GM18498 (cell line): ENCODE results near the gene POLR2C.
"Not testable (repeated sequence)": the region's sequence is repeated elsewhere in the genome, so short reads cannot be mapped to it uniquely, and the experiment has no call there.

ENCODE experiments used
- ATAC-seq: cut with Tn5 transposase; IDR thresholded peaks from one replicate; pipeline ENCODE4 v1.9.1; 2021; ENCODE audit warnings: mild to moderate bottlenecking, moderate library complexity; ENCODE audit not compliant: unreplicated experiment

Gene POLR2C

GRCh38 chr16:57462209-57462977 lies at the start of gene POLR2C:
Gene POLR2C, plus strand, starts transcription at chr16:57462679. Its CDS starts 46 bp downstream, at chr16:57462725.
- peak; percentile 94 for ATAC-seq

GRCh38 chr16:57413301-57413730 lies 49.2 kb upstream of the POLR2C start:
- peak; percentile 68 for ATAC-seq

- no peak for ATAC-seq
These were observed 48.7 kb upstream of the POLR2C start for GRCh38 chr16:57413733-57414132.

DNA sequence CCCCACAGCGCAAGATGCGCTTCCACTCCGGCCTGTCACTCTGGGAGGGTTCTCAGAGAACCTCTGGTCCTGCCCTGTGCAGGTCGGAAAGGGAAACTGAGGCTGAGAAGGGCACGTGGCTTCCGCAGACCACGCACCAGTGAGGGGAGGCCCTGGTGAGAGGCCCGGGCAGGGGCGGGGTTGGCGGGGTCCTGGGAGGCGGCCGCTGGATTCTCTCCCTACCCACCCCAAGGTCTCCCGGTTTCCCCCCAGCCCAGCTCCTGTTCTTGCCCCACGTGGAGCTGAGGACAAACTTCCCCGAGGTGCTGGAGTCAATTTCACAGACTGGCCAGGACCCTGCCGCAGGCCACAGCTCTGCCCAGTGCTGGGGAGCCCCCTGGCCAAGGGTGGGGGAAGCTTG lies 46.4 kb upstream of the POLR2C start:
- ATAC-seq, result no peak

- ATAC-seq, result no peak
These were observed 43.0 kb upstream of the POLR2C start for GRCh38 chr16:57419506-57419905.

- no peak for ATAC-seq
These were observed 40.2 kb upstream of the POLR2C start for GRCh38 chr16:57422026-57422944.

- ATAC-seq, result no peak
These were observed 39.3 kb upstream of the POLR2C start for GRCh38 chr16:57423152-57423551.

DNA sequence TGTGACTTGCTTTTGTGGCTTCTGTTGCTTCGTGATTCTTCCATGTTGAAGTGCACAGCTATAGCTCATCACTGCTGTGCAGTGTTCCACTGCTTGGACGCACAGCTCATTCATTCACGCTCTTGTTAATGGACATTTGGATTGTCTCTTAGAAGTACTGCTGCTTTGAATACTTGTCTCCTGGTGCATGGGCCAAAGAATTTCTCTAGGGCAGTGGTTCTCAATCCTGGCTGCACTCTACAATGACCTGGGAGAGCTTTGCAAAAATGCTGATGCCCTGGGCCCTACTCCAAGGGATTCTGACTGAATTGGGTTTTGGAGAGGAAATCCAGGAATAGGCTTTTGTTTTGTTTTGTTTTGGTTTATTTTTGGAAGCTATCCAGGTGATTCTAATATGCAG lies 37.9 kb upstream of the POLR2C start:
- no peak for ATAC-seq

- ATAC-seq, result no peak
These were observed 36.1 kb upstream of the POLR2C start for GRCh38 chr16:57426356-57426755.

GRCh38 chr16:57427307-57427706 lies 35.2 kb upstream of the POLR2C start:
- no peak for ATAC-seq

DNA sequence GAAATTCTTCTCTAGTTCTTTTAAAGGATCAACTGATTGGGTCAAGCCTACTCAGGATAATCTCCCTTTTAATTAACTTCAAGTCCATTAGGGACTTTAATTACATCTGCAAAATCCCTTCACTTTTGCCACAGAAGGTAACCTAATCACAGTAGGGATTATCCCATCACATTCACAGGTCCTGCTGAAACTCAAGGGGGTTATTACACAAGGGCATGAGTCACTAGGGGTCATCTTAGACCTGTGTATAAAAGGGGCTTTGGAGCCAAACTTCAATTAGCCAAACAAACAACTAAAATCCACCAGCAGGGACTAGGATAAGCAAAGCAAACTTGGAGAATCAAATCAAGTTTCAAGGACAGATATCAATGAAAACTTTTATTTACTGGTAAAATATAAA lies 34.7 kb upstream of the POLR2C start:
- ATAC-seq, result no peak

DNA sequence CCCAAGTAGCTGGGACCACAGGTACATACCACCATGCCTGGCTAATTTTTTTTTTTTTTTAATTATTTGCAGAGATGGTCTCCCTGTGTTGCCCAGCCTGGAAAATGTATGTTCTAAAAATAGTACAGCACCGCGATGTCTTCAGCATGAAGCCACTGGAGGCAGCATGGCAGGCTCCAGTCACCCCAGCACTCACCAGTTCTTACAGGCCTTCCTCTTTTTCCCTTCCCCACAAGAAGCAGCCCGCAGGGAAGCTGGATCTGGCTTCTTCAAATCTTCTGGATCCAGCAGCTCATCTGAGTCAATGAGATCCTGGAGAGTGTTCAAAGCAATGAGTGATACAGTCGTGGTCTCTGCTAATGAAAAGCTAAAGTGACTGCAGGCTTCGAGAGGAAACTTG lies 31.5 kb upstream of the POLR2C start:
- no peak for ATAC-seq

- no peak for ATAC-seq
These were observed 30.0 kb upstream of the POLR2C start for GRCh38 chr16:57432505-57432904.

DNA sequence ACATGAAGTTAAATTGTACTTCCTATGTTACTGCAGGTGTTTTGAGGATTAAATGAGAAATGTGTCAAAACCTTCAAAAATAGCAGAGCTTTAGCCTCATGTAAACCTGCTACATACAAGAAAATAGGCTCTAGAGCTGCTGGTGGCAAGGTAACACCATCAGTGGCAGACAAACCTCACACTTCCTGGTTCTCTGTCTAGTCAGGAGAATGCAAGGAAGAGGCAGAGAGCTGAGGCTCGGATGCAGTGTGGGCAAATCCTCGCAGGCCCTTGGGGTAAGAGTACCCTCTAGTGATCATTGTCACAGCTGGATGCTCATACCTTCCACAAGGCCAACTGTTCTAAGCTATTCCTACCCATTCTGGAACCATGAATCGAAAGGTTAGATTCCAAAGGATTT lies 29.5 kb upstream of the POLR2C start:
- no peak for ATAC-seq

- no peak for ATAC-seq
These were observed 28.5 kb upstream of the POLR2C start for GRCh38 chr16:57434003-57434402.

GRCh38 chr16:57435838-57436237 lies 26.6 kb upstream of the POLR2C start:
- ATAC-seq, result no peak

DNA sequence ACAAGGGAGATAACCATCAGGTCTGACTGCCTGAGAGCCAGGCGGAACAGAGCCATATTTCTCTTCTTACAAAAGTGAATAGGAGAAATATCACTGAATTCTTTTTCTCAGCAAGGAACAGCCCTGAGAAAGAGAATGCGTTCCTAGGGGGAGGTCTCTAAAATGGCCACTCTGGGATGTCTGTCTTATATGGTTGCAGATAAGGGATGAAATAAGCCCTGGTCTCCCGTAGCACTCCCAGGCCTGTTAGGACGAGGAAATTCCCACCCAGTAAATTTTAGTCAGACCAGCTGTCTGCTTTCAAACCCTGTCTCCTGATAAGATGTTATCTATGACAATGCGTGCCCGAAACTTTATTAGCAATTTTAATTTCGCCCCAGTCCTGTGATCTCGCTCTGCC lies 22.5 kb upstream of the POLR2C start:
- not testable (repeated sequence) for ATAC-seq

- not testable (repeated sequence) for ATAC-seq
These were observed 21.9 kb upstream of the POLR2C start for GRCh38 chr16:57440551-57440950.

DNA sequence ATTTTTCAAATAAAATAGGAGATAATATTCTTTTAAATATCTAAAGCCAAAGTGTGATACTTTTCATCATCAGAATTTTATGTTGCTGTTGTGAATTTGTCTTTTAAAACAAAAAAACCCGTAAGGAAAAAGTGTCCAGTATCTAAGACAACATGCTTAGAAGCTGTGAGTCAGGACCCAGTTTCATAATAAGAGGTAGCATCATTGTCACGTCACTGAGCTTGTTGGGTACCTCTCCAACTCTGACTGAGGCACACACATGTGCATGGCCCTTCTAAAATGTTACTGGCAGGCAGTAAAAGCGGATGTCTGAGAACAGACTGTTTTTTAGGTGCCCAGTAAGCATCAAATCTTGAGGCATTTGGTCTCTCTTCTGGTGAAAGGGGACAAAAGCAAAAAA lies 17.8 kb upstream of the POLR2C start:
- ATAC-seq, result no peak

- no peak for ATAC-seq
These were observed 17.0 kb upstream of the POLR2C start for GRCh38 chr16:57445510-57445909.

- peak; percentile 36 for ATAC-seq
These were observed 15.8 kb upstream of the POLR2C start for GRCh38 chr16:57446531-57447185.
